ENCODE results near the gene CD101. TPM values are rescaled to one million over a fixed set of nuclear protein-coding genes. Genes with fewer than 3 reads are reported as not detected.
A peak's percentile ranks its signal among the peaks of the same experiment; 100 is the strongest.

The CD101 gene
- total RNA-seq, 1 experiment from 2014 or later: 0.37 TPM

GRCh38 chr1:116997636-116998035, 3.9 kb upstream of the CD101 start:
- BruUV-seq (replicated peaks): no TSS peak
- Mint-ChIP-seq H3K27me3 (ENCODE audit: insufficient read depth, unreplicated experiment) (no peaks in the 10 kb centered on the region), H3K9me3 (ENCODE audit: unreplicated experiment) (peaks cover 8% of the 10 kb centered on the region), H3K4me3 (ENCODE audit: unreplicated experiment) (no peak overlapping the region), H3K36me3 (ENCODE audit: insufficient read depth, unreplicated experiment) (peaks cover 6% of the 10 kb centered on the region), H3K4me1 (ENCODE audit: insufficient read depth, unreplicated experiment) (peaks cover 23% of the 10 kb centered on the region), H3K27ac (ENCODE audit: low read depth, unreplicated experiment) (peak overlapping the region; percentile 32)
- intact Hi-C loops (cut with micrococcal nuclease): no loop called here
- ChIA-PET CTCF (interaction anchor here (0.6 kb wide), 1 partner anchor 1016 kb away, joined by 3 read pairs; no protein-coding TSS in a partner anchor), POLR2A (interaction anchor here (1.0 kb wide), 1 partner anchor 36 kb away, joined by 4 read pairs; no protein-coding TSS in a partner anchor)
- TF ChIP-seq CTCF (IDR thresholded peaks at IDR 0.05; ENCODE audit: unreplicated experiment): no peak
- no peak for DNase-seq (ENCODE audit: unreplicated experiment)

GRCh38 chr1:116999596-116999995, 2.0 kb upstream of the CD101 start:
- ChIA-PET POLR2A (interaction anchor here (0.6 to 0.7 kb wide), 2 partner anchors 10 to 410 kb away, joined by 3 to 4 read pairs; no protein-coding TSS in a partner anchor), CTCF (no interaction called here)
- peak; percentile 55 for DNase-seq (ENCODE audit: unreplicated experiment)
- no TSS peak for BruUV-seq (replicated peaks)
- H3K27ac Mint-ChIP-seq (ENCODE audit: low read depth, unreplicated experiment): no peak overlapping the region
- H3K36me3 Mint-ChIP-seq (ENCODE audit: insufficient read depth, unreplicated experiment): peaks cover 6% of the 10 kb centered on the region
- peaks cover 8% of the 10 kb centered on the region for H3K9me3 Mint-ChIP-seq (ENCODE audit: unreplicated experiment)
- no peak for TF ChIP-seq CTCF (IDR thresholded peaks at IDR 0.05; ENCODE audit: unreplicated experiment)
- no peak overlapping the region for H3K4me3 Mint-ChIP-seq (ENCODE audit: unreplicated experiment)
- H3K27me3 Mint-ChIP-seq (ENCODE audit: insufficient read depth, unreplicated experiment): no peaks in the 10 kb centered on the region
- intact Hi-C loops (cut with micrococcal nuclease): no loop called here
- H3K4me1 Mint-ChIP-seq (ENCODE audit: insufficient read depth, unreplicated experiment): peaks cover 29% of the 10 kb centered on the region

GRCh38 chr1:117000142-117000541, 1.4 kb upstream of the CD101 start:
- peaks cover 6% of the 10 kb centered on the region for H3K36me3 Mint-ChIP-seq (ENCODE audit: insufficient read depth, unreplicated experiment)
- BruUV-seq (replicated peaks): no TSS peak
- H3K4me1 Mint-ChIP-seq (ENCODE audit: insufficient read depth, unreplicated experiment): peaks cover 29% of the 10 kb centered on the region
- no peak for TF ChIP-seq CTCF (IDR thresholded peaks at IDR 0.05; ENCODE audit: unreplicated experiment)
- peaks cover 5% of the 10 kb centered on the region for H3K9me3 Mint-ChIP-seq (ENCODE audit: unreplicated experiment)
- H3K27me3 Mint-ChIP-seq (ENCODE audit: insufficient read depth, unreplicated experiment): no peaks in the 10 kb centered on the region
- intact Hi-C loops (cut with micrococcal nuclease): no loop called here
- CTCF ChIA-PET: no interaction called here
- H3K27ac Mint-ChIP-seq (ENCODE audit: low read depth, unreplicated experiment): no peak overlapping the region
- DNase-seq (ENCODE audit: unreplicated experiment): no peak
- no peak overlapping the region for H3K4me3 Mint-ChIP-seq (ENCODE audit: unreplicated experiment)
- POLR2A ChIA-PET: interaction anchor here (0.7 to 1.2 kb wide), 3 partner anchors 10 to 60 kb away, joined by 3 to 5 read pairs (median 4); partner anchors contain the start of gene TTF2

- ChIA-PET POLR2A (interaction anchor here (1.4 kb wide), 1 partner anchor 11 kb away, joined by 4 read pairs; no protein-coding TSS in a partner anchor), CTCF (interaction anchor here (0.7 to 1.0 kb wide), 2 partner anchors 11 to 16 kb away, joined by 3 to 4 read pairs; no protein-coding TSS in a partner anchor)
- peaks cover 19% of the 10 kb centered on the region for H3K4me1 Mint-ChIP-seq (ENCODE audit: insufficient read depth, unreplicated experiment)
- DNase-seq (ENCODE audit: unreplicated experiment): peak; percentile 14
- TF ChIP-seq CTCF (IDR thresholded peaks at IDR 0.05; ENCODE audit: unreplicated experiment): no peak
- intact Hi-C loops (cut with micrococcal nuclease): no loop called here
- BruUV-seq (replicated peaks): no TSS peak
- H3K27ac Mint-ChIP-seq (ENCODE audit: low read depth, unreplicated experiment): no peak overlapping the region
- no peak overlapping the region for H3K4me3 Mint-ChIP-seq (ENCODE audit: unreplicated experiment)
- no peaks in the 10 kb centered on the region for H3K36me3 Mint-ChIP-seq (ENCODE audit: insufficient read depth, unreplicated experiment)
- no peaks in the 10 kb centered on the region for H3K27me3 Mint-ChIP-seq (ENCODE audit: insufficient read depth, unreplicated experiment)
- H3K9me3 Mint-ChIP-seq (ENCODE audit: unreplicated experiment): no peaks in the 10 kb centered on the region
Measured at GRCh38 chr1:117003223-117003875, 1.8 kb downstream of the CD101 start.

Measured in MCF 10A (cell line).